ENCODE measurements around the gene ERP27.

GRCh38 chr12:14972816-14973215 lies 34.5 kb upstream of the ERP27 start, which contains the start of gene PDE6H:
- TF ChIP-seq CTCF (IDR thresholded peaks at IDR 0.05) (no peak), POLR2A (IDR thresholded peaks at IDR 0.05) (no peak), POLR2AphosphoS5 (IDR thresholded peaks at IDR 0.05) (no peak)
